ENCODE measurements around the gene KIAA1217.
A peak's percentile ranks its signal among the peaks of the same experiment; 100 is the strongest.

KIAA1217 gene, protein sequence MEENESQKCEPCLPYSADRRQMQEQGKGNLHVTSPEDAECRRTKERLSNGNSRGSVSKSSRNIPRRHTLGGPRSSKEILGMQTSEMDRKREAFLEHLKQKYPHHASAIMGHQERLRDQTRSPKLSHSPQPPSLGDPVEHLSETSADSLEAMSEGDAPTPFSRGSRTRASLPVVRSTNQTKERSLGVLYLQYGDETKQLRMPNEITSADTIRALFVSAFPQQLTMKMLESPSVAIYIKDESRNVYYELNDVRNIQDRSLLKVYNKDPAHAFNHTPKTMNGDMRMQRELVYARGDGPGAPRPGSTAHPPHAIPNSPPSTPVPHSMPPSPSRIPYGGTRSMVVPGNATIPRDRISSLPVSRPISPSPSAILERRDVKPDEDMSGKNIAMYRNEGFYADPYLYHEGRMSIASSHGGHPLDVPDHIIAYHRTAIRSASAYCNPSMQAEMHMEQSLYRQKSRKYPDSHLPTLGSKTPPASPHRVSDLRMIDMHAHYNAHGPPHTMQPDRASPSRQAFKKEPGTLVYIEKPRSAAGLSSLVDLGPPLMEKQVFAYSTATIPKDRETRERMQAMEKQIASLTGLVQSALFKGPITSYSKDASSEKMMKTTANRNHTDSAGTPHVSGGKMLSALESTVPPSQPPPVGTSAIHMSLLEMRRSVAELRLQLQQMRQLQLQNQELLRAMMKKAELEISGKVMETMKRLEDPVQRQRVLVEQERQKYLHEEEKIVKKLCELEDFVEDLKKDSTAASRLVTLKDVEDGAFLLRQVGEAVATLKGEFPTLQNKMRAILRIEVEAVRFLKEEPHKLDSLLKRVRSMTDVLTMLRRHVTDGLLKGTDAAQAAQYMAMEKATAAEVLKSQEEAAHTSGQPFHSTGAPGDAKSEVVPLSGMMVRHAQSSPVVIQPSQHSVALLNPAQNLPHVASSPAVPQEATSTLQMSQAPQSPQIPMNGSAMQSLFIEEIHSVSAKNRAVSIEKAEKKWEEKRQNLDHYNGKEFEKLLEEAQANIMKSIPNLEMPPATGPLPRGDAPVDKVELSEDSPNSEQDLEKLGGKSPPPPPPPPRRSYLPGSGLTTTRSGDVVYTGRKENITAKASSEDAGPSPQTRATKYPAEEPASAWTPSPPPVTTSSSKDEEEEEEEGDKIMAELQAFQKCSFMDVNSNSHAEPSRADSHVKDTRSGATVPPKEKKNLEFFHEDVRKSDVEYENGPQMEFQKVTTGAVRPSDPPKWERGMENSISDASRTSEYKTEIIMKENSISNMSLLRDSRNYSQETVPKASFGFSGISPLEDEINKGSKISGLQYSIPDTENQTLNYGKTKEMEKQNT (N-terminal part only)

DNA sequence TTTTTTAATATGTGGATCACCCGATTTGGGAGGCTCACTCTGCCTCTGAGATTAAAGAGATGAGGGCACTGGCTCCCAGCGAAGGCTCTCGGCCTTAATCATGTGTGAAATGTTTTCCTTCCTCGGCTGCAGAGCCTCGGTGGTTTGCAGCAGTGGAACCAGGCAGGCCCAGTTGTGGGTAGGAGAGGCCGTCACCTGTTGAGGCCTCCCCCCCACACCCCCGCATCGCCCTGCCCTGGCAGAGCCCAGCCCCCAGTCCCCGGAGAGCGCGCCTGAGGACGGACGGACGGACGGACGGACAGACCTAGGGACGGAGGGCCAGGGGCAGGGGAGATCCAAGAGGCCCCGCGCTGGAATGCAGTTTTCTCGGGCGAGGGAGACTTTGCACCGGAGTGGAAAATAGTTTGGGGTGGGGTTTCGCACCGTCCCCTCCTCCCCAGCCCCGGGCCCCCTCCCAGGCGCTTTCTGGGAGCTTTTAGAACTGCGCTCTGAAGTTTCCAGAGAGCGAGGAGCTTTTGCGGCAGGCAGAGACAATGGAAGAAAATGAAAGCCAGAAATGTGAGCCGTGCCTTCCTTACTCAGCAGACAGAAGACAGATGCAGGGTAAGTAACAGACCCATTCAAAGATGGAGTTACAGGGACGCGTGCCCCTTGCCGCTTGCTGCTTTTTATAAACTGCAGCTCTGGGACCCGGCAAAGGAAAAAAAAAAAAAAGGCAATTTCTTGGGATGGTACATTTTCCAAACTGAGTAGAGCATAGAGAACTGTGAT is at the start of gene KIAA1217:
Gene KIAA1217 (plus strand): TSS at position 478 of the 771 bp plus-strand sequence. CDS start 56 bp downstream, at position 534.
- Histone ChIP-seq H3K27ac (ENCODE audit: low read depth, low read length) (peak within 1 kb of the TSS; percentile 79), H3K9ac (ENCODE audit: low read depth in 1 of 2, low read length in 2 of 2) (peak within 1 kb of the TSS; percentile 58 to 60), H3K4me3 (ENCODE audit: low read depth in 1 of 2, low read length in 2 of 2) (peak within 1 kb of the TSS; percentile 78 to 82), H3K4me1 (ENCODE audit: control insufficient read depth in 1 of 2, insufficient read depth in 2 of 2, low read length in 2 of 2) (peaks cover 32 to 33% of the 10 kb centered on the region in 2 donors), H3K36me3 (ENCODE audit: control insufficient read depth in 1 of 2, insufficient read depth in 2 of 2, low read length in 2 of 2) (no peaks in the 10 kb centered on the region), H3K9me3 (ENCODE audit: control insufficient read depth in 1 of 2, low read length in 2 of 2) (no peaks in the 10 kb centered on the region), H3K27me3 (ENCODE audit: control insufficient read depth in 1 of 2, insufficient read depth in 2 of 2, low read length in 2 of 2) (no peaks in the 10 kb centered on the region)

DNA sequence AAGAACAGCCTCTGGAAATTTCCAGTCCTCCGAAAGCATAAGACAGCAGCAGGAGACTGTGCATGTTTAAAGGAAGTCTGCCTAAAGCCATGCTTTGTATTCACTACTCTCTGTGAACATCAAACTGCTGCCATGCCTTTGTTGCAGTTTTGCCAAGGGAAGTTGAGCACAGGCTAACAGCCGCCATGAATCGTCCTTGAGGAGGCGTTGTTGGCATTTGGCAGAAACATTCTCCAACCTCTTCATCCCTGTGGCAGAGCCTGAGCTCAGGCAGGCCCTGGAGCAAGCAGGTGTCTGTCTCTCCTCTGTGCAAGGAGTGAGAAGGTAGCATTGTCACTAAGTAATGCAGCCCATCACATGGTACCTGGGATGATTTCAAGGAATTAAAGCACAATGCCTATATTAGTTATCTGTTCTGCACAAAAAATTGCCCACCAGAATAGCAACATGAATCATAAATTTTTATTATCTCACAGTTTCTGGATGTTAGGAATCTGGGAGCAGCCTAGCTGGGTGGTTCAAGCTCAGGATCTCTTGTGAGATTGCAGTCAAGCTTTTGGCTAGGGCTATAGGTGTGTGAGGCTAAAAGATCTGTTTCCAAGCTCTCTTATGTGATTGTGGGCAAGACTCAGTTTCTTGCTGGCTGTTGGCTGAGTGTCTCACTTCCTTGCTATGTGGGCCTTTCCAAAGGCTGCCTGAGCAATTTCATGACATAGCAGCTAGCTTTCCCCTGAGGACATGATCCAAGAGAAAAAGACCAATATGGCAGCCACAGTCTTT is 46.5 kb upstream of the KIAA1217 start:
- Histone ChIP-seq H3K27ac (ENCODE audit: low read depth, low read length) (no peak overlapping the region), H3K27me3 (ENCODE audit: control insufficient read depth in 1 of 2, insufficient read depth in 2 of 2, low read length in 2 of 2) (no peaks in the 10 kb centered on the region), H3K4me3 (ENCODE audit: low read depth in 1 of 2, low read length in 2 of 2) (no peak overlapping the region), H3K4me1 (ENCODE audit: control insufficient read depth in 1 of 2, insufficient read depth in 2 of 2, low read length in 2 of 2) (no peaks in the 10 kb centered on the region), H3K9me3 (ENCODE audit: control insufficient read depth in 1 of 2, low read length in 2 of 2) (peaks cover 0 to 5% of the 10 kb centered on the region in 2 donors), H3K9ac (ENCODE audit: low read depth in 1 of 2, low read length in 2 of 2) (no peak overlapping the region), H3K36me3 (ENCODE audit: control insufficient read depth in 1 of 2, insufficient read depth in 2 of 2, low read length in 2 of 2) (no peaks in the 10 kb centered on the region)

GRCh38 chr10:24163485-24163884 is 45.5 kb upstream of the KIAA1217 start:
- Histone ChIP-seq H3K4me1 (ENCODE audit: control insufficient read depth in 1 of 2, insufficient read depth in 2 of 2, low read length in 2 of 2) (no peaks in the 10 kb centered on the region), H3K9ac (ENCODE audit: low read depth in 1 of 2, low read length in 2 of 2) (no peak overlapping the region), H3K36me3 (ENCODE audit: control insufficient read depth in 1 of 2, insufficient read depth in 2 of 2, low read length in 2 of 2) (no peaks in the 10 kb centered on the region), H3K27ac (ENCODE audit: low read depth, low read length) (no peak overlapping the region), H3K4me3 (ENCODE audit: low read depth in 1 of 2, low read length in 2 of 2) (no peak overlapping the region), H3K27me3 (ENCODE audit: control insufficient read depth in 1 of 2, insufficient read depth in 2 of 2, low read length in 2 of 2) (no peaks in the 10 kb centered on the region), H3K9me3 (ENCODE audit: control insufficient read depth in 1 of 2, low read length in 2 of 2) (no peaks in the 10 kb centered on the region)

- Histone ChIP-seq H3K36me3 (ENCODE audit: control insufficient read depth in 1 of 2, insufficient read depth in 2 of 2, low read length in 2 of 2) (no peaks in the 10 kb centered on the region), H3K9me3 (ENCODE audit: control insufficient read depth in 1 of 2, low read length in 2 of 2) (no peaks in the 10 kb centered on the region), H3K9ac (ENCODE audit: low read depth in 1 of 2, low read length in 2 of 2) (no peak overlapping the region), H3K4me1 (ENCODE audit: control insufficient read depth in 1 of 2, insufficient read depth in 2 of 2, low read length in 2 of 2) (no peaks in the 10 kb centered on the region), H3K27ac (ENCODE audit: low read depth, low read length) (no peak overlapping the region), H3K4me3 (ENCODE audit: low read depth in 1 of 2, low read length in 2 of 2) (no peak overlapping the region), H3K27me3 (ENCODE audit: control insufficient read depth in 1 of 2, insufficient read depth in 2 of 2, low read length in 2 of 2) (no peaks in the 10 kb centered on the region)
Measured at GRCh38 chr10:24168258-24169170, 40.4 kb upstream of the KIAA1217 start.

GRCh38 chr10:24170199-24170598 is 38.7 kb upstream of the KIAA1217 start:
- Histone ChIP-seq H3K27me3 (ENCODE audit: control insufficient read depth in 1 of 2, insufficient read depth in 2 of 2, low read length in 2 of 2) (no peaks in the 10 kb centered on the region), H3K36me3 (ENCODE audit: control insufficient read depth in 1 of 2, insufficient read depth in 2 of 2, low read length in 2 of 2) (no peaks in the 10 kb centered on the region), H3K4me1 (ENCODE audit: control insufficient read depth in 1 of 2, insufficient read depth in 2 of 2, low read length in 2 of 2) (no peaks in the 10 kb centered on the region), H3K4me3 (ENCODE audit: low read depth in 1 of 2, low read length in 2 of 2) (no peak overlapping the region), H3K27ac (ENCODE audit: low read depth, low read length) (no peak overlapping the region), H3K9ac (ENCODE audit: low read depth in 1 of 2, low read length in 2 of 2) (no peak overlapping the region), H3K9me3 (ENCODE audit: control insufficient read depth in 1 of 2, low read length in 2 of 2) (no peaks in the 10 kb centered on the region)

GRCh38 chr10:24172909-24173308 is 36.0 kb upstream of the KIAA1217 start:
- H3K4me1 ChIP-seq (ENCODE audit: control insufficient read depth in 1 of 2, insufficient read depth in 2 of 2, low read length in 2 of 2): no peaks in the 10 kb centered on the region
- H3K27ac ChIP-seq (ENCODE audit: low read depth, low read length): no peak overlapping the region
- no peak overlapping the region for H3K4me3 ChIP-seq (ENCODE audit: low read depth in 1 of 2, low read length in 2 of 2)
- H3K27me3 ChIP-seq (ENCODE audit: control insufficient read depth in 1 of 2, insufficient read depth in 2 of 2, low read length in 2 of 2): no peaks in the 10 kb centered on the region
- no peaks in the 10 kb centered on the region for H3K36me3 ChIP-seq (ENCODE audit: control insufficient read depth in 1 of 2, insufficient read depth in 2 of 2, low read length in 2 of 2)
- no peak overlapping the region for H3K9ac ChIP-seq (ENCODE audit: low read depth in 1 of 2, low read length in 2 of 2)
- H3K9me3 ChIP-seq (ENCODE audit: control insufficient read depth in 1 of 2, low read length in 2 of 2): no peaks in the 10 kb centered on the region

- no peaks in the 10 kb centered on the region for H3K4me1 ChIP-seq (ENCODE audit: control insufficient read depth in 1 of 2, insufficient read depth in 2 of 2, low read length in 2 of 2)
- no peaks in the 10 kb centered on the region for H3K27me3 ChIP-seq (ENCODE audit: control insufficient read depth in 1 of 2, insufficient read depth in 2 of 2, low read length in 2 of 2)
- no peaks in the 10 kb centered on the region for H3K9me3 ChIP-seq (ENCODE audit: control insufficient read depth in 1 of 2, low read length in 2 of 2)
- no peak overlapping the region for H3K9ac ChIP-seq (ENCODE audit: low read depth in 1 of 2, low read length in 2 of 2)
- no peak overlapping the region for H3K27ac ChIP-seq (ENCODE audit: low read depth, low read length)
- H3K36me3 ChIP-seq (ENCODE audit: control insufficient read depth in 1 of 2, insufficient read depth in 2 of 2, low read length in 2 of 2): no peaks in the 10 kb centered on the region
- no peak overlapping the region for H3K4me3 ChIP-seq (ENCODE audit: low read depth in 1 of 2, low read length in 2 of 2)
Measured at GRCh38 chr10:24174014-24174413, 34.9 kb upstream of the KIAA1217 start.

GRCh38 chr10:24176658-24177057 is 32.3 kb upstream of the KIAA1217 start:
- Histone ChIP-seq H3K36me3 (ENCODE audit: control insufficient read depth in 1 of 2, insufficient read depth in 2 of 2, low read length in 2 of 2) (no peaks in the 10 kb centered on the region), H3K4me3 (ENCODE audit: low read depth in 1 of 2, low read length in 2 of 2) (no peak overlapping the region), H3K9ac (ENCODE audit: low read depth in 1 of 2, low read length in 2 of 2) (no peak overlapping the region), H3K27me3 (ENCODE audit: control insufficient read depth in 1 of 2, insufficient read depth in 2 of 2, low read length in 2 of 2) (no peaks in the 10 kb centered on the region), H3K9me3 (ENCODE audit: control insufficient read depth in 1 of 2, low read length in 2 of 2) (no peaks in the 10 kb centered on the region), H3K4me1 (ENCODE audit: control insufficient read depth in 1 of 2, insufficient read depth in 2 of 2, low read length in 2 of 2) (no peaks in the 10 kb centered on the region), H3K27ac (ENCODE audit: low read depth, low read length) (no peak overlapping the region)

Measured in duodenal mucosa (tissue), 2 donors.